H1 (cell line): ENCODE data around the gene GNS. TPM values are rescaled to one million over a fixed set of nuclear protein-coding genes. Genes with fewer than 3 reads are reported as not detected.

ENCODE experiments used
- CTCF ChIA-PET: fragments of 300-600 bp; sonication (Branson Sonifier 250); formaldehyde crosslinking; loops from one replicate; lab custom pipeline; 2021; ENCODE audit not compliant: partially characterized antibody; lab: Charles Lee
- POLR2A ChIA-PET: fragments of 300-600 bp; sonication (Branson Sonifier 250); formaldehyde crosslinking; loops from one replicate; lab custom pipeline; 2021; ENCODE audit warnings: inconsistent platforms; ENCODE audit not compliant: partially characterized antibody; lab: Charles Lee
- DNase-seq, 2 experiments: peaks; one replicate each; pipeline versions ENCODE4 v3.0.0 to v3.0.0-alpha.2; 2010 to 2022; ENCODE audit warnings: low spot score in 2 of 2, low read depth in 1 of 2, mixed read lengths in 1 of 2
- FAIRE-seq: peaks from 2 replicates; lab custom pipeline; 2011; peaks lifted over from hg19 to GRCh38; lab: Jason Lieb, UNC
- H2AFZ ChIP-seq: 2 replicates; pipeline ENCODE4 v1.8.1; 2012; ENCODE audit warnings: low read length, inconsistent platforms
- H2AK5ac ChIP-seq: 2 replicates; pipeline ENCODE4 v1.6.1; 2013; ENCODE audit warnings: low read depth, low read length
- H2BK120ac ChIP-seq: replicated peaks from 2 replicates; pipeline ENCODE3; 2013; ENCODE audit warnings: low read depth, low read length, inconsistent platforms
- H2BK12ac ChIP-seq: 2 replicates; pipeline ENCODE4 v1.6.1; 2013; ENCODE audit warnings: low read depth, low read length
- H2BK15ac ChIP-seq: 2 replicates; pipeline ENCODE4 v1.6.1; 2013; ENCODE audit warnings: low read length
- H2BK20ac ChIP-seq: 2 replicates; pipeline ENCODE4 v1.6.1; 2013; ENCODE audit warnings: low read length
- H2BK5ac ChIP-seq: 2 replicates; pipeline ENCODE4 v1.6.1; 2013; ENCODE audit warnings: low read depth, low read length
- H3K14ac ChIP-seq: 2 replicates; pipeline ENCODE4 v1.6.1; 2013; ENCODE audit warnings: inconsistent platforms; ENCODE audit not compliant: insufficient read length
- H3K18ac ChIP-seq: 2 replicates; pipeline ENCODE4 v1.6.1; 2013; ENCODE audit warnings: low read length; ENCODE audit errors: extremely low read depth
- H3K23ac ChIP-seq: 2 replicates; pipeline ENCODE4 v1.6.1; 2013; ENCODE audit warnings: inconsistent platforms; ENCODE audit not compliant: insufficient read length
- H3K23me2 ChIP-seq: 2 replicates; pipeline ENCODE4 v1.6.1; 2013; ENCODE audit warnings: low read depth, low read length
- H3K27ac ChIP-seq: 2 replicates; pipeline ENCODE4 v1.6.1; 2011; ENCODE audit warnings: low read depth, low read length, inconsistent platforms
- H3K27me3 ChIP-seq, 4 experiments: replicated peaks in 1 of 4; 1 replicate in 1 of 4; 2 replicates in 3 of 4; pipeline versions ENCODE4 v1.6.1 to v1.8.1; 2011 to 2013; ENCODE audit warnings: low read length in 3 of 4, mild to moderate bottlenecking in 3 of 4, inconsistent platforms in 2 of 4, mixed read lengths in 2 of 4, moderate library complexity in 1 of 4; ENCODE audit not compliant: control insufficient read depth in 3 of 4, insufficient read depth in 3 of 4; ENCODE audit errors: extremely low read depth in 1 of 4
- H3K36me3 ChIP-seq, 4 experiments: 2 replicates each; pipeline versions ENCODE4 v1.6.1 to v1.8.1; 2011 to 2013; ENCODE audit warnings: mild to moderate bottlenecking in 4 of 4, low read length in 3 of 4, moderate library complexity in 2 of 4, control low read depth in 1 of 4, inconsistent platforms in 1 of 4; ENCODE audit not compliant: insufficient read depth in 4 of 4, control insufficient read depth in 2 of 4
- H3K4ac ChIP-seq: replicated peaks from 2 replicates; pipeline ENCODE3; 2013; ENCODE audit warnings: low read length, low read depth, mixed read lengths, inconsistent platforms; ENCODE audit not compliant: insufficient read length
- H3K4me1 ChIP-seq, 4 experiments: replicated peaks in 1 of 4; 1 replicate in 1 of 4; 2 replicates in 3 of 4; pipeline versions ENCODE4 v1.6.1 to v1.8.1; 2011 to 2013; ENCODE audit warnings: low read length in 3 of 4, inconsistent platforms in 2 of 4, mixed read lengths in 1 of 4; ENCODE audit not compliant: insufficient read depth in 4 of 4, control insufficient read depth in 3 of 4
- H3K4me2 ChIP-seq, 2 experiments: 2 replicates each; pipeline versions ENCODE4 v1.6.1 to v1.8.1; 2011 to 2013; ENCODE audit warnings: low read depth in 2 of 2, low read length in 2 of 2, control low read depth in 1 of 2, inconsistent platforms in 1 of 2, mild to moderate bottlenecking in 1 of 2; ENCODE audit not compliant: insufficient read depth in 1 of 2
- H3K4me3 ChIP-seq, 4 experiments: fragments of 200-600, 300-600 bp in 1 of 4; sonication (generic), shearing (Covaris generic), sonication (Bioruptor Twin) in 1 of 4; 2 replicates each; pipeline versions ENCODE4 v1.5.1 to v1.8.1; 2011 to 2016; ENCODE audit warnings: low read length in 4 of 4, low read depth in 3 of 4, control low read depth in 2 of 4, inconsistent platforms in 2 of 4, mild to moderate bottlenecking in 2 of 4, mixed read lengths in 1 of 4, moderate library complexity in 1 of 4; ENCODE audit not compliant: insufficient read depth in 2 of 4; ENCODE audit errors: extremely low read depth in 1 of 4
- H3K56ac ChIP-seq: replicated peaks from 2 replicates; pipeline ENCODE3; 2013; ENCODE audit warnings: low read depth, mild to moderate bottlenecking, mixed read lengths, low read length, inconsistent platforms; ENCODE audit not compliant: insufficient read length
- H3K79me1 ChIP-seq: 2 replicates; pipeline ENCODE4 v1.6.1; 2013; ENCODE audit warnings: low read depth, low read length, control low read depth
- H3K79me2 ChIP-seq, 2 experiments: 2 replicates each; pipeline versions ENCODE4 v1.6.1 to v1.8.1; 2012 to 2013; ENCODE audit warnings: low read length in 2 of 2, mild to moderate bottlenecking in 2 of 2, inconsistent platforms in 1 of 2; ENCODE audit not compliant: insufficient read depth in 2 of 2, control insufficient read depth in 1 of 2
- H3K9ac ChIP-seq, 4 experiments: replicated peaks in 1 of 4; 1 replicate in 1 of 4; 2 replicates in 3 of 4; pipeline versions ENCODE4 v1.6.1 to v1.8.1; 2011 to 2013; ENCODE audit warnings: low read depth in 3 of 4, low read length in 3 of 4, control low read depth in 2 of 4, mild to moderate bottlenecking in 2 of 4, moderate library complexity in 2 of 4, inconsistent platforms in 1 of 4; ENCODE audit errors: extremely low read depth in 1 of 4
- H3K9me3 ChIP-seq, 2 experiments: 2 replicates each; pipeline versions ENCODE4 v1.6.1 to v1.8.1; 2012 to 2013; ENCODE audit warnings: mild to moderate bottlenecking in 2 of 2, moderate library complexity in 2 of 2, control low read depth in 1 of 2, inconsistent platforms in 1 of 2, low read depth in 1 of 2, low read length in 1 of 2, mixed read lengths in 1 of 2; ENCODE audit not compliant: insufficient read depth in 2 of 2
- H4K20me1 ChIP-seq, 2 experiments: replicated peaks in 1 of 2; 2 replicates each; pipeline versions ENCODE3 to v1.8.1; 2011 to 2013; ENCODE audit warnings: inconsistent platforms in 2 of 2, low read length in 2 of 2, mild to moderate bottlenecking in 1 of 2; ENCODE audit not compliant: insufficient read depth in 2 of 2, control insufficient read depth in 1 of 2
- H4K5ac ChIP-seq: 2 replicates; pipeline ENCODE4 v1.6.1; 2013; ENCODE audit warnings: low read length, low read depth, mixed read lengths, inconsistent platforms; ENCODE audit not compliant: insufficient read length
- H4K8ac ChIP-seq: 2 replicates; pipeline ENCODE4 v1.8.0; 2013; ENCODE audit warnings: mild to moderate bottlenecking, moderate library complexity, low read length, inconsistent platforms; ENCODE audit not compliant: insufficient read depth; ENCODE audit errors: extremely low read depth
- H4K91ac ChIP-seq: replicated peaks from 2 replicates; pipeline ENCODE3; 2013; ENCODE audit warnings: low read length, mixed read lengths, inconsistent platforms; ENCODE audit not compliant: insufficient read length
- BACH1 ChIP-seq: IDR thresholded peaks from 2 replicates; pipeline ENCODE4 v1.6.1; 2012; ENCODE audit warnings: low read length, improper control_type of control experiment
- BRCA1 ChIP-seq: IDR thresholded peaks from 2 replicates; pipeline ENCODE4 v1.6.1; 2012; ENCODE audit warnings: low read depth, low read length, improper control_type of control experiment
- CBX5 ChIP-seq: fragments of 300-800, 300-1000 bp; sonication (generic); IDR thresholded peaks from 2 replicates; pipeline ENCODE4 v1.7.1; 2016; ENCODE audit warnings: antibody characterized with exemption, low read length, low read depth
- CBX8 ChIP-seq: fragments of 300-800, 300-1000 bp; sonication (generic); IDR thresholded peaks from 2 replicates; pipeline ENCODE4 v1.7.1; 2016; ENCODE audit warnings: low read depth, low read length, borderline replicate concordance
- CREB1 ChIP-seq: IDR thresholded peaks from 2 replicates; pipeline ENCODE4 v1.6.1; 2012; ENCODE audit warnings: inconsistent platforms
- EGR1 ChIP-seq: IDR thresholded peaks from 2 replicates; pipeline ENCODE4 v1.6.1; 2011; ENCODE audit warnings: low read depth, low read length, borderline replicate concordance
- HDAC2 ChIP-seq, 2 experiments: fragments of 300-600 bp in 1 of 2; sonication (generic) in 1 of 2; IDR thresholded peaks; 2 replicates each; pipeline ENCODE4 v1.6.1; 2011 to 2012; ENCODE audit warnings: low read depth in 2 of 2, low read length in 2 of 2, mild to moderate bottlenecking in 2 of 2, moderate library complexity in 2 of 2, borderline replicate concordance in 1 of 2, inconsistent platforms in 1 of 2
- NANOG ChIP-seq: IDR thresholded peaks from 2 replicates; pipeline ENCODE4 v1.6.1; 2011; ENCODE audit warnings: low read length, low read depth, mild to moderate bottlenecking, inconsistent platforms; ENCODE audit not compliant: insufficient read depth, poor library complexity, severe bottlenecking
- POLR2AphosphoS5 ChIP-seq: IDR thresholded peaks from 2 replicates; pipeline ENCODE4 v1.6.1; 2011; ENCODE audit warnings: low read depth, low read length
- RNF2 ChIP-seq: fragments of 200-900, 300-1000 bp; sonication (generic); IDR thresholded peaks from 2 replicates; pipeline ENCODE4 v1.7.1; 2016; ENCODE audit warnings: borderline replicate concordance, low read depth, mild to moderate bottlenecking, antibody characterized with exemption, low read length; ENCODE audit not compliant: poor library complexity, severe bottlenecking; ENCODE audit errors: missing control alignments
- SAP30 ChIP-seq: fragments of 300-600 bp; sonication (generic); IDR thresholded peaks from 2 replicates; pipeline ENCODE4 v1.7.1; 2012; ENCODE audit warnings: low read length, moderate library complexity, mild to moderate bottlenecking, inconsistent platforms; ENCODE audit not compliant: insufficient read depth, insufficient replicate concordance
- TAF1 ChIP-seq: IDR thresholded peaks from 2 replicates; pipeline ENCODE4 v1.6.1; 2011; ENCODE audit warnings: mild to moderate bottlenecking, low read depth, low read length
- TCF12 ChIP-seq: IDR thresholded peaks from 2 replicates; pipeline ENCODE4 v1.6.1; 2011; ENCODE audit warnings: low read depth, mild to moderate bottlenecking, low read length
- WGBS, 2 experiments: shearing (Covaris generic) in 1 of 2; methylation state at CpG; one replicate each; pipeline versions ENCODE4 v1.1.6 to v1.1.7; 2013 to 2015; ENCODE audit warnings: low lambda C conversion rate in 2 of 2, mixed read lengths in 2 of 2, inconsistent platforms in 1 of 2, low coverage in 1 of 2, missing lambda C conversion rate in 1 of 2; ENCODE audit not compliant: insufficient replicate concordance in 2 of 2, insufficient coverage in 1 of 2, insufficient read length in 1 of 2; ENCODE audit errors: extremely low coverage in 1 of 2, missing lambda C conversion rate in 1 of 2; 5-methylcytosine and 5-hydroxymethylcytosine counted together
- polyA plus RNA-seq, 7 experiments: library from polyadenylated mRNA; depleted of rRNA in 3 of 7; stranded (reverse) in 5 of 7; unstranded in 2 of 7; fragments of >200 nt in 5 of 7; fragments of 200-250 nt in 2 of 7; gene quantifications; 1 replicate in 5 of 7; 2 replicates in 1 of 7; 4 replicates in 1 of 7; pipeline versions ENCODE4 v1.2.1 to v1.2.3, GENCODE V29; 2011 to 2013; ENCODE audit warnings: missing spikeins in 2 of 7, mixed read lengths in 2 of 7
- total RNA-seq: library from RNA; stranded (reverse); fragmentation: NEBNext Ultra II Directional; extraction: Animal tissue kit (Norgen Biotek cat#: 25700); gene quantifications from 2 replicates; pipeline ENCODE4 v1.2.1, GENCODE V29; 2021
- TF ChIP-seq, protein P1 (sequence below): IDR thresholded peaks from 2 replicates; pipeline ENCODE4 v1.6.1; 2011; ENCODE audit warnings: low read depth, mild to moderate bottlenecking, low read length; ENCODE audit not compliant: insufficient read depth

Gene GNS
- total and polyA plus RNA-seq, 2 of the 8 experiments (the other 6 are each of a cell fraction or from before 2014, with no cell fraction given) = 16.0 to 28.5 TPM

DNA sequence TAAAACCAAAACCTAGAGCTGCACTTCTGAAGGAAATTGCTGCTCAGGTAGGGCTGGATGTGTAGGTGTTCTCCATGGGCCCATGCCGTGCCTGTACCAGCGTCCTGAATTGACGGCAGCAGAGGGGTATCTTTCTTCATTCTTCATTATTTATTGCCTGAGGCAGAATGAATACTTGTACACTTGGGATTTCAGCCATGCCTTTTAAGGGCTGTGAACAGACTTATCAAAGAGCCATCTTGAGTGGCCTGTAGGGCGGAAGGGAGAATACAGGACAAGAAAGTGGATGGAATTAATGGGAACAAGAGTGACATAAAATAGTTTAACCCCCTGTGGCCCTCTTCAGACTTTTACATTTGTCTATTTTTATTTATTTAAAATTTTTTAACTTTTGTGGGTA, 87.5 kb downstream of the GNS start:
- ChIA-PET CTCF (interaction anchor here (1.6 kb wide), 1 partner anchor 89 kb away, joined by 3 read pairs; no protein-coding TSS in a partner anchor), POLR2A (no interaction called here)
- Histone ChIP-seq H3K4me1 (peaks cover 10 to 42% (median 32%) of the 10 kb centered on the region in 4 experiments), H4K91ac (no peak overlapping the region), H4K8ac (no peak overlapping the region), H3K14ac (no peak overlapping the region), H3K9ac (no peak overlapping the region), H3K27ac (no peak overlapping the region), H2BK5ac (no peak overlapping the region), H2AFZ (no peak overlapping the region), H3K9me3 (no peaks in the 10 kb centered on the region), H4K5ac (no peak overlapping the region), H2AK5ac (no peak overlapping the region), H3K36me3 (no peaks in the 10 kb centered on the region), H2BK20ac (no peak overlapping the region), H3K27me3 (no peaks in the 10 kb centered on the region), H4K20me1 (peaks cover 2 to 7% of the 10 kb centered on the region in 2 experiments), H3K23me2 (no peaks in the 10 kb centered on the region), H3K23ac (no peak overlapping the region), H2BK15ac (no peak overlapping the region), H3K18ac (no peak overlapping the region), H3K56ac (no peak overlapping the region), H3K4ac (no peak overlapping the region), H3K4me3 (no peak overlapping the region), H2BK120ac (no peak overlapping the region), H3K79me2 (peaks cover 14 to 83% of the 10 kb centered on the region in 2 experiments; a peak in 3 of 4 replicates), H2BK12ac (no peak overlapping the region), H3K79me1 (peaks cover 10% of the 10 kb centered on the region; the same call in 1 of the 2 replicates), H3K4me2 (no peak overlapping the region)
- WGBS, 2 experiments = 87% methylated on average over 3 of the region's 4 CpGs; no CpG with 5 or more reads in 1 of the 2 experiments
- FAIRE-seq (no peak), DNase-seq (no peak)
- TF ChIP-seq CBX8 (no peak), HDAC2 (IDR thresholded peaks at IDR 0.05; ENCODE audit: borderline replicate concordance in 1 of 2, low read depth in 2 of 2, low read length in 2 of 2) (no peak), BRCA1 (no peak), BACH1 (no peak), CBX5 (no peak), TCF12 (no peak), SAP30 (no peak), CREB1 (no peak), NANOG (no peak), EGR1 (no peak), POLR2AphosphoS5 (no peak), TAF1 (no peak), RNF2 (no peak)
- TF ChIP-seq, protein P1, sequence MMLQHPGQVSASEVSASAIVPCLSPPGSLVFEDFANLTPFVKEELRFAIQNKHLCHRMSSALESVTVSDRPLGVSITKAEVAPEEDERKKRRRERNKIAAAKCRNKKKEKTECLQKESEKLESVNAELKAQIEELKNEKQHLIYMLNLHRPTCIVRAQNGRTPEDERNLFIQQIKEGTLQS = no peak
